ENCODE data around the gene ANKS1B. TPM values are rescaled to one million over a fixed set of nuclear protein-coding genes. Genes with fewer than 3 reads are reported as not detected.

ANKS1B gene
- total RNA-seq, 1 donor from 2014 or later: not detected

- no peak for DNase-seq (ENCODE audit: extremely low read depth, low read depth, low spot score)
Measured at GRCh38 chr12:98916106-98916505, 1068.6 kb downstream of the ANKS1B start.

GRCh38 chr12:98912401-98912974 lies 1072.2 kb downstream of the ANKS1B start:
- DNase-seq (ENCODE audit: extremely low read depth, low read depth, low spot score): no peak

- DNase-seq (ENCODE audit: extremely low read depth, low read depth, low spot score): no peak
Measured at GRCh38 chr12:98911396-98911795, 1073.3 kb downstream of the ANKS1B start.

GRCh38 chr12:98909746-98910145 lies 1075.0 kb downstream of the ANKS1B start:
- DNase-seq (ENCODE audit: extremely low read depth, low read depth, low spot score): no peak

GRCh38 chr12:98908866-98909265 lies 1075.9 kb downstream of the ANKS1B start:
- DNase-seq (ENCODE audit: extremely low read depth, low read depth, low spot score): no peak

GRCh38 chr12:98903875-98904274 lies 1080.9 kb downstream of the ANKS1B start:
- no peak for DNase-seq (ENCODE audit: extremely low read depth, low read depth, low spot score)

GRCh38 chr12:98901189-98901588 lies 1083.5 kb downstream of the ANKS1B start:
- no peak for DNase-seq (ENCODE audit: extremely low read depth, low read depth, low spot score)

- DNase-seq (ENCODE audit: extremely low read depth, low read depth, low spot score): no peak
Measured at GRCh38 chr12:98896938-98897337, 1087.8 kb downstream of the ANKS1B start.

GRCh38 chr12:98895086-98895651 lies 1089.6 kb downstream of the ANKS1B start:
- no peak for DNase-seq (ENCODE audit: extremely low read depth, low read depth, low spot score)

GRCh38 chr12:98894412-98895085 lies 1090.2 kb downstream of the ANKS1B start:
- DNase-seq (ENCODE audit: extremely low read depth, low read depth, low spot score): no peak

GRCh38 chr12:98893675-98894411 lies 1090.9 kb downstream of the ANKS1B start:
- DNase-seq (ENCODE audit: extremely low read depth, low read depth, low spot score): no peak

GRCh38 chr12:98893126-98893674 lies 1091.5 kb downstream of the ANKS1B start:
- DNase-seq (ENCODE audit: extremely low read depth, low read depth, low spot score): no peak

GRCh38 chr12:98885778-98886177 lies 1099.0 kb downstream of the ANKS1B start:
- no peak for DNase-seq (ENCODE audit: extremely low read depth, low read depth, low spot score)

- DNase-seq (ENCODE audit: extremely low read depth, low read depth, low spot score): no peak
Measured at GRCh38 chr12:98883231-98883630, 1101.5 kb downstream of the ANKS1B start.

GRCh38 chr12:98882526-98882925 lies 1102.2 kb downstream of the ANKS1B start:
- DNase-seq (ENCODE audit: extremely low read depth, low read depth, low spot score): no peak

GRCh38 chr12:98873776-98874175 lies 1111.0 kb downstream of the ANKS1B start:
- DNase-seq (ENCODE audit: extremely low read depth, low read depth, low spot score): no peak

- no peak for DNase-seq (ENCODE audit: extremely low read depth, low read depth, low spot score)
Measured at GRCh38 chr12:98870504-98870903, 1114.2 kb downstream of the ANKS1B start.

- DNase-seq (ENCODE audit: extremely low read depth, low read depth, low spot score): no peak
Measured at GRCh38 chr12:98869886-98870503, 1114.7 kb downstream of the ANKS1B start.

GRCh38 chr12:98868538-98868937 lies 1116.2 kb downstream of the ANKS1B start:
- DNase-seq (ENCODE audit: extremely low read depth, low read depth, low spot score): no peak

GRCh38 chr12:98868076-98868475 lies 1116.7 kb downstream of the ANKS1B start:
- DNase-seq (ENCODE audit: extremely low read depth, low read depth, low spot score): no peak

GRCh38 chr12:98864363-98864762 lies 1120.4 kb downstream of the ANKS1B start:
- DNase-seq (ENCODE audit: extremely low read depth, low read depth, low spot score): no peak

Measured in glomerular endothelial cell (primary cell).